HepG2 (cell line): Measurements from ENCODE around the gene CLDN15. TPM values are rescaled to one million over a fixed set of nuclear protein-coding genes. Genes with fewer than 3 reads are reported as not detected.

Source experiments
- ELF4 ChIP-seq: sonication (generic); formaldehyde crosslinking; IDR thresholded peaks from 2 replicates; pipeline ENCODE4 v1.5.0; 2020; ENCODE audit warnings: missing genetic modification reagents, mild to moderate bottlenecking, moderate library complexity, borderline replicate concordance
- FIP1L1 ChIP-seq: fragments of 200-400 bp; formaldehyde crosslinking; IDR thresholded peaks from 2 replicates; pipeline ENCODE4 v1.6.1; 2018; ENCODE audit warnings: low read depth, mild to moderate bottlenecking, low read length, moderate library complexity, borderline replicate concordance; ENCODE audit not compliant: insufficient read depth
- FOXO1 ChIP-seq: sonication (generic); formaldehyde crosslinking; IDR thresholded peaks from 2 replicates; pipeline ENCODE4 v1.4.0; 2020; ENCODE audit warnings: missing genetic modification reagents
- GABPB1 ChIP-seq: IDR thresholded peaks from 2 replicates; pipeline ENCODE4 v1.6.1; 2016; ENCODE audit warnings: mild to moderate bottlenecking, missing genetic modification reagents, moderate library complexity, missing compliant biosample characterization
- GZF1 ChIP-seq: sonication (generic); formaldehyde crosslinking; IDR thresholded peaks from 2 replicates; pipeline ENCODE4 v1.5.1; 2020; ENCODE audit warnings: mild to moderate bottlenecking, missing genetic modification reagents
- HMGA1 ChIP-seq: sonication (generic); formaldehyde crosslinking; conservative IDR thresholded peaks from 2 replicates; pipeline ENCODE4 v1.4.0; 2020; ENCODE audit warnings: missing genetic modification reagents
- MAF1 ChIP-seq: sonication (generic); formaldehyde crosslinking; IDR thresholded peaks from 2 replicates; pipeline ENCODE4 v1.5.0; 2020; ENCODE audit warnings: missing genetic modification reagents, borderline replicate concordance
- NFE2L2 ChIP-seq: fragments of 150-350 bp; IDR thresholded peaks from 2 replicates; pipeline ENCODE4 v1.6.1; 2014; ENCODE audit warnings: low read length
- PHF20 ChIP-seq: sonication (generic); formaldehyde crosslinking; IDR thresholded peaks from 2 replicates; pipeline ENCODE4 v1.5.0; 2020; ENCODE audit warnings: mild to moderate bottlenecking, missing genetic modification reagents
- RELA ChIP-seq: sonication (generic); formaldehyde crosslinking; IDR thresholded peaks from 2 replicates; pipeline ENCODE4 v1.4.0; 2020; ENCODE audit warnings: missing genetic modification reagents
- REPIN1 ChIP-seq: sonication (generic); formaldehyde crosslinking; IDR thresholded peaks from 2 replicates; pipeline ENCODE4 v1.8.0; 2022; ENCODE audit warnings: missing genetic modification reagents, low read depth, mild to moderate bottlenecking, borderline replicate concordance
- SNAI1 ChIP-seq: sonication (generic); formaldehyde crosslinking; IDR thresholded peaks from 2 replicates; pipeline ENCODE4 v1.5.0; 2020; ENCODE audit warnings: mild to moderate bottlenecking, missing genetic modification reagents, borderline replicate concordance
- SP2 ChIP-seq: sonication (generic); formaldehyde crosslinking; IDR thresholded peaks from 2 replicates; pipeline ENCODE4 v1.5.1; 2020; ENCODE audit warnings: mild to moderate bottlenecking, missing genetic modification reagents
- SRSF1 ChIP-seq: fragments of 200-400 bp; formaldehyde crosslinking; optimal IDR thresholded peaks from 2 replicates; pipeline ENCODE3; 2017; ENCODE audit warnings: mild to moderate bottlenecking, low read depth, low read length, moderate library complexity
- ZBTB7B ChIP-seq: sonication (generic); formaldehyde crosslinking; IDR thresholded peaks from 2 replicates; pipeline ENCODE4 v1.4.0; 2020; ENCODE audit warnings: missing genetic modification reagents
- ZKSCAN1 ChIP-seq: fragments of 150-350 bp; IDR thresholded peaks from 2 replicates; pipeline ENCODE4 v1.6.1; 2014; ENCODE audit warnings: low read length
- ZNF10 ChIP-seq: sonication (generic); formaldehyde crosslinking; IDR thresholded peaks from 2 replicates; pipeline ENCODE4 v1.4.0; 2020; ENCODE audit warnings: mild to moderate bottlenecking, low read depth, missing genetic modification reagents, borderline replicate concordance
- polyA plus RNA-seq, 8 experiments: library from polyadenylated mRNA; depleted of rRNA in 3 of 8; stranded (reverse) in 7 of 8; unstranded in 1 of 8; fragments of >200 nt; fragmentation: Illumina TruSeq in 4 of 8; extraction: Trizol in 4 of 8; gene quantifications; 2 replicates each; pipeline versions ENCODE4 v1.2.1 to v1.2.3, GENCODE V29; 2011 to 2016; ENCODE audit warnings: low read depth in 4 of 8, missing spikeins in 1 of 8, mixed read lengths in 1 of 8; ENCODE audit not compliant: insufficient read depth in 1 of 8
- total RNA-seq, 5 experiments: library from RNA; depleted of rRNA; stranded (reverse); fragments of >200 nt; fragmentation: Illumina TruSeq; extraction: Trizol; gene quantifications; 2 replicates each; pipeline ENCODE4 v1.2.3, GENCODE V29; 2016; ENCODE audit warnings: low read depth in 1 of 5
- TF ChIP-seq, protein P1 (sequence below): sonication (generic); formaldehyde crosslinking; IDR thresholded peaks from 2 replicates; pipeline ENCODE4 v1.4.0; 2020; ENCODE audit warnings: missing genetic modification reagents
- TF ChIP-seq, protein P2 (sequence below): IDR thresholded peaks from 2 replicates; pipeline ENCODE4 v1.6.1; 2016
- TF ChIP-seq, protein P3 (sequence below), 2 experiments: IDR thresholded peaks; 2 replicates each; pipeline ENCODE4 v1.6.1; 2011 to 2012; ENCODE audit warnings: low read length in 2 of 2, borderline replicate concordance in 1 of 2, low read depth in 1 of 2, mild to moderate bottlenecking in 1 of 2, moderate library complexity in 1 of 2
- TF ChIP-seq, protein P4 (sequence below): sonication (generic); formaldehyde crosslinking; IDR thresholded peaks from 2 replicates; pipeline ENCODE4 v1.4.0; 2020; ENCODE audit warnings: mild to moderate bottlenecking, missing genetic modification reagents
- TF ChIP-seq, protein P5 (sequence below): sonication (generic); formaldehyde crosslinking; IDR thresholded peaks from 2 replicates; pipeline ENCODE4 v1.5.0; 2020; ENCODE audit warnings: mild to moderate bottlenecking, missing genetic modification reagents

CLDN15 gene
- total and polyA plus RNA-seq, 2 of the 13 experiments (the other 11 are each of a cell fraction or from before 2014, with no cell fraction given): 7.1 to 17.8 TPM

DNA sequence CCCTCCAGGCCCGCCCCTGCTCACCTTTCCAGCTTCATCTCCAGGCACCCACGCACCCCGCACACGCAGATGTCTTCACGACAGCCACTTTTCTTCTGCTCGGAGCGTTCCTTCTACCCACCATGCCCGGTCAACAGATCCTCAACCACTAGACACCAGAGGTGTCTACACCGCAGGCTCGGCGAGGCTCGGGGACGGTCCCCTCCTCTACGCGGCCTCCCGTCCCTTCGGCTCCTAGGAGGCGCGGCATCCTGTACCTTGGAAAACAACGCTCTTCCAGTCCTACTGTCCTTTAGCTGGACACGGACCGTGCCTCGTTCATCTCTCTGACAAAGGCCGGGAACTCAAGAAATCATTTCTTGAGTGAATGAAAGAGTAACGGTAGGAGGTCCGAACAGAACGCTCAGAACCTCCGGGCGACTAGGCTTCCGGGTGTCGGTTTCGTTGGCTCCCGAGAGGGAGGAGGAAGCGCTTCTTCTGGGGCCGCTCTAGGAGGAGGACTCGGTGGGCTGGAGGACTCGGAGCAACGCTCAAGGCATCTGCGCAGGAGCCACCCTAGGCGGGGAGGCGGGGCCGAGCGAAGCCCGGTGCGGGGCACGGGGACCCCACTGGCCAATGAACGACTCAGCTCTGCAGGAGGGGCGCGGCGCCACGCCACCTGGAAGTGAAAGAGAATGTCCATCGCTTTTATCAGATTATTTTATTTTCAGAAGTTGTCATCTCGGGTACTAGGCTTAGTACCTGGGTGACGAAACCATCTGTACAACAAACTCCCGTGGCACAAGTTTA is 14.5 kb upstream of the CLDN15 start (continued):
- TF ChIP-seq HMGA1 (CRISPR knock-in tag) (no peak), GABPB1 (CRISPR knock-in tag) (peak; percentile 93), ZKSCAN1 (no peak), NFE2L2 (no peak), REPIN1 (peak; percentile 75; the same call in 1 of the 2 replicates), ZBTB7B (CRISPR knock-in tag) (no peak; the same call in 1 of the 2 replicates), FOXO1 (CRISPR knock-in tag) (no peak), GZF1 (CRISPR knock-in tag) (no peak), SP2 (CRISPR knock-in tag) (no peak), SNAI1 (no peak), ELF4 (CRISPR knock-in tag) (peak; percentile 80; the same call in 1 of the 2 replicates), RELA (CRISPR knock-in tag) (no peak), ZNF10 (no peak), MAF1 (CRISPR knock-in tag) (no peak), FIP1L1 (no peak), PHF20 (CRISPR knock-in tag) (peak; percentile 90), SRSF1 (no peak)
- TF ChIP-seq, protein P1, sequence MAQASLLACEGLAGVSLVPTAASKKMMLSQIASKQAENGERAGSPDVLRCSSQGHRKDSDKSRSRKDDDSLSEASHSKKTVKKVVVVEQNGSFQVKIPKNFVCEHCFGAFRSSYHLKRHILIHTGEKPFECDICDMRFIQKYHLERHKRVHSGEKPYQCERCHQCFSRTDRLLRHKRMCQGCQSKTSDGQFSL (CRISPR knock-in tag): no peak
- TF ChIP-seq, protein P2, sequence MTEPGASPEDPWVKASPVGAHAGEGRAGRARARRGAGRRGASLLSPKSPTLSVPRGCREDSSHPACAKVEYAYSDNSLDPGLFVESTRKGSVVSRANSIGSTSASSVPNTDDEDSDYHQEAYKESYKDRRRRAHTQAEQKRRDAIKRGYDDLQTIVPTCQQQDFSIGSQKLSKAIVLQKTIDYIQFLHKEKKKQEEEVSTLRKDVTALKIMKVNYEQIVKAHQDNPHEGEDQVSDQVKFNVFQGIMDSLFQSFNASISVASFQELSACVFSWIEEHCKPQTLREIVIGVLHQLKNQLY: no peak
- TF ChIP-seq, protein P3, sequence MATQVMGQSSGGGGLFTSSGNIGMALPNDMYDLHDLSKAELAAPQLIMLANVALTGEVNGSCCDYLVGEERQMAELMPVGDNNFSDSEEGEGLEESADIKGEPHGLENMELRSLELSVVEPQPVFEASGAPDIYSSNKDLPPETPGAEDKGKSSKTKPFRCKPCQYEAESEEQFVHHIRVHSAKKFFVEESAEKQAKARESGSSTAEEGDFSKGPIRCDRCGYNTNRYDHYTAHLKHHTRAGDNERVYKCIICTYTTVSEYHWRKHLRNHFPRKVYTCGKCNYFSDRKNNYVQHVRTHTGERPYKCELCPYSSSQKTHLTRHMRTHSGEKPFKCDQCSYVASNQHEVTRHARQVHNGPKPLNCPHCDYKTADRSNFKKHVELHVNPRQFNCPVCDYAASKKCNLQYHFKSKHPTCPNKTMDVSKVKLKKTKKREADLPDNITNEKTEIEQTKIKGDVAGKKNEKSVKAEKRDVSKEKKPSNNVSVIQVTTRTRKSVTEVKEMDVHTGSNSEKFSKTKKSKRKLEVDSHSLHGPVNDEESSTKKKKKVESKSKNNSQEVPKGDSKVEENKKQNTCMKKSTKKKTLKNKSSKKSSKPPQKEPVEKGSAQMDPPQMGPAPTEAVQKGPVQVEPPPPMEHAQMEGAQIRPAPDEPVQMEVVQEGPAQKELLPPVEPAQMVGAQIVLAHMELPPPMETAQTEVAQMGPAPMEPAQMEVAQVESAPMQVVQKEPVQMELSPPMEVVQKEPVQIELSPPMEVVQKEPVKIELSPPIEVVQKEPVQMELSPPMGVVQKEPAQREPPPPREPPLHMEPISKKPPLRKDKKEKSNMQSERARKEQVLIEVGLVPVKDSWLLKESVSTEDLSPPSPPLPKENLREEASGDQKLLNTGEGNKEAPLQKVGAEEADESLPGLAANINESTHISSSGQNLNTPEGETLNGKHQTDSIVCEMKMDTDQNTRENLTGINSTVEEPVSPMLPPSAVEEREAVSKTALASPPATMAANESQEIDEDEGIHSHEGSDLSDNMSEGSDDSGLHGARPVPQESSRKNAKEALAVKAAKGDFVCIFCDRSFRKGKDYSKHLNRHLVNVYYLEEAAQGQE (IDR thresholded peaks at IDR 0.05; ENCODE audit: borderline replicate concordance in 1 of 2, low read depth in 1 of 2, low read length in 2 of 2): no peak
- TF ChIP-seq, protein P4, sequence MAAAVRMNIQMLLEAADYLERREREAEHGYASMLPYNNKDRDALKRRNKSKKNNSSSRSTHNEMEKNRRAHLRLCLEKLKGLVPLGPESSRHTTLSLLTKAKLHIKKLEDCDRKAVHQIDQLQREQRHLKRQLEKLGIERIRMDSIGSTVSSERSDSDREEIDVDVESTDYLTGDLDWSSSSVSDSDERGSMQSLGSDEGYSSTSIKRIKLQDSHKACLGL (CRISPR knock-in tag): no peak
- TF ChIP-seq, protein P5, sequence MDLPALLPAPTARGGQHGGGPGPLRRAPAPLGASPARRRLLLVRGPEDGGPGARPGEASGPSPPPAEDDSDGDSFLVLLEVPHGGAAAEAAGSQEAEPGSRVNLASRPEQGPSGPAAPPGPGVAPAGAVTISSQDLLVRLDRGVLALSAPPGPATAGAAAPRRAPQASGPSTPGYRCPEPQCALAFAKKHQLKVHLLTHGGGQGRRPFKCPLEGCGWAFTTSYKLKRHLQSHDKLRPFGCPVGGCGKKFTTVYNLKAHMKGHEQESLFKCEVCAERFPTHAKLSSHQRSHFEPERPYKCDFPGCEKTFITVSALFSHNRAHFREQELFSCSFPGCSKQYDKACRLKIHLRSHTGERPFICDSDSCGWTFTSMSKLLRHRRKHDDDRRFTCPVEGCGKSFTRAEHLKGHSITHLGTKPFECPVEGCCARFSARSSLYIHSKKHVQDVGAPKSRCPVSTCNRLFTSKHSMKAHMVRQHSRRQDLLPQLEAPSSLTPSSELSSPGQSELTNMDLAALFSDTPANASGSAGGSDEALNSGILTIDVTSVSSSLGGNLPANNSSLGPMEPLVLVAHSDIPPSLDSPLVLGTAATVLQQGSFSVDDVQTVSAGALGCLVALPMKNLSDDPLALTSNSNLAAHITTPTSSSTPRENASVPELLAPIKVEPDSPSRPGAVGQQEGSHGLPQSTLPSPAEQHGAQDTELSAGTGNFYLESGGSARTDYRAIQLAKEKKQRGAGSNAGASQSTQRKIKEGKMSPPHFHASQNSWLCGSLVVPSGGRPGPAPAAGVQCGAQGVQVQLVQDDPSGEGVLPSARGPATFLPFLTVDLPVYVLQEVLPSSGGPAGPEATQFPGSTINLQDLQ (CRISPR knock-in tag): no peak
